ENCODE data around the gene ISG15. TPM values are rescaled to one million over a fixed set of nuclear protein-coding genes. Genes with fewer than 3 reads are reported as not detected.

Gene ISG15
- total and polyA plus RNA-seq, 9 of the 15 experiments (the other 6 are each of a cell fraction or from before 2014, with no cell fraction given) = 0.40 to 58.3 (median 12.2) TPM

GRCh38 chr1:1058088-1058905 is 45.0 kb downstream of the ISG15 start (continued):
- no peak for TF ChIP-seq ZNF133 (CRISPR knock-in tag; IDR thresholded peaks at IDR 0.05)
- TF ChIP-seq CBFA2T3 (IDR thresholded peaks at IDR 0.05) = peak; percentile 11; the same call in 1 of the 2 replicates
- TF ChIP-seq ZNF407 (IDR thresholded peaks at IDR 0.05; ENCODE audit: low read depth) = no peak
- peak; percentile 30; the same call in 1 of the 2 replicates for TF ChIP-seq CXXC5 (CRISPR knock-in tag; IDR thresholded peaks at IDR 0.05)
- TF ChIP-seq CGGBP1 (CRISPR knock-in tag; IDR thresholded peaks at IDR 0.05) = no peak
- TF ChIP-seq ZBTB43 (CRISPR knock-in tag; IDR thresholded peaks at IDR 0.05) = no peak
- no peak for TF ChIP-seq ZNF717 (CRISPR knock-in tag; IDR thresholded peaks at IDR 0.05)
- 0 out of 2 replicates have a peak, but pooled peaks have one; percentile 13 for TF ChIP-seq MTA2 (IDR thresholded peaks at IDR 0.05; ENCODE audit: low read depth)
- no peak for TF ChIP-seq PHTF2 (CRISPR knock-in tag; IDR thresholded peaks at IDR 0.05)
- no peak for TF ChIP-seq EWSR1 (IDR thresholded peaks at IDR 0.05; ENCODE audit: borderline replicate concordance, low read depth, partially characterized antibody)
- no peak for TF ChIP-seq SPI1 (IDR thresholded peaks at IDR 0.05; ENCODE audit: borderline replicate concordance, low read depth, low read length)
- no peak for TF ChIP-seq BRF2 (IDR thresholded peaks at IDR 0.05; ENCODE audit: borderline replicate concordance, insufficient read depth, insufficient read length)
- TF ChIP-seq ARNT (IDR thresholded peaks at IDR 0.05) = no peak
- TF ChIP-seq ZNF740 (CRISPR knock-in tag; IDR thresholded peaks at IDR 0.05) = 0 out of 2 replicates have a peak, but pooled peaks have one; percentile 2
- TF ChIP-seq ZNF740 (tag; IDR thresholded peaks at IDR 0.05) = no peak
- TF ChIP-seq RAD51 (IDR thresholded peaks at IDR 0.05; ENCODE audit: borderline replicate concordance, low read depth) = no peak
- no peak for TF ChIP-seq ZBED1 (IDR thresholded peaks at IDR 0.05)
